HEK293 (cell line): ENCODE data around the gene KCNQ1.

Experiments
- CTCF ChIA-PET: fragments of 350-600 bp; formaldehyde crosslinking; extraction: SDS; loops from one replicate; lab custom pipeline; 2021; ENCODE audit warnings: antibody characterized with exemption; lab: Yijun Ruan, JAX
- POLR2A ChIA-PET: fragments of 300-600 bp; formaldehyde crosslinking; extraction: SDS; loops from one replicate; lab custom pipeline; 2020; ENCODE audit warnings: antibody characterized with exemption, inconsistent platforms; lab: Yijun Ruan, JAX
- H3K27ac ChIP-seq: fragments of 200-500 bp; sonication (Bioruptor generic); 2 replicates; pipeline ENCODE4 v1.5.1; 2014; ENCODE audit warnings: low read depth, low read length, control low read depth, inconsistent platforms; ENCODE audit errors: extremely low read depth
- H3K36me3 ChIP-seq, 2 experiments: fragments of 200-500 bp in 1 of 2; sonication (Bioruptor generic) in 1 of 2; 1 replicate in 1 of 2; 2 replicates in 1 of 2; pipeline ENCODE4 v1.5.1; 2014 to 2017; ENCODE audit warnings: inconsistent platforms in 2 of 2, low read length in 2 of 2; ENCODE audit not compliant: control insufficient read depth in 2 of 2, insufficient read depth in 1 of 2
- H3K4me1 ChIP-seq: fragments of 200-500 bp; sonication (Bioruptor generic); 2 replicates; pipeline ENCODE4 v1.5.1; 2014; ENCODE audit warnings: mild to moderate bottlenecking, low read length, inconsistent platforms; ENCODE audit not compliant: control insufficient read depth, insufficient read depth
- H3K4me3 ChIP-seq: 2 replicates; pipeline ENCODE4 v1.5.1; 2011; ENCODE audit warnings: low read depth, mild to moderate bottlenecking, control low read depth, low read length, moderate library complexity
- H3K9me3 ChIP-seq: fragments of 200-500 bp; sonication (Bioruptor generic); 2 replicates; pipeline ENCODE4 v1.5.1; 2014; ENCODE audit warnings: low read depth, low read length, inconsistent platforms; ENCODE audit not compliant: control insufficient read depth, insufficient read depth
- BCL11A ChIP-seq: fragments of 450-650 bp; formaldehyde crosslinking; IDR thresholded peaks from 2 replicates; pipeline ENCODE4 v1.5.1; 2016; ENCODE audit warnings: low read depth, missing biosample characterization, missing genetic modification characterization
- HOXA7 ChIP-seq: sonication (generic); formaldehyde crosslinking; IDR thresholded peaks from 2 replicates; pipeline ENCODE4 v1.8.1; 2022; ENCODE audit warnings: missing genetic modification reagents, borderline replicate concordance
- KLF10 ChIP-seq: fragments of 450-650 bp; IDR thresholded peaks from 2 replicates; pipeline ENCODE4 v1.5.1; 2018; ENCODE audit warnings: missing biosample characterization, mild to moderate bottlenecking, missing genetic modification characterization
- KLF9 ChIP-seq: fragments of 450-650 bp; formaldehyde crosslinking; IDR thresholded peaks from 2 replicates; pipeline ENCODE4 v1.5.1; 2016; ENCODE audit warnings: missing biosample characterization, missing genetic modification characterization, low read depth
- OSR2 ChIP-seq: fragments of 450-650 bp; formaldehyde crosslinking; IDR thresholded peaks from 2 replicates; pipeline ENCODE4 v1.5.1; 2016; ENCODE audit warnings: missing biosample characterization, missing genetic modification characterization
- PRDM1 ChIP-seq: fragments of 450-650 bp; formaldehyde crosslinking; IDR thresholded peaks from 2 replicates; pipeline ENCODE4; 2016; ENCODE audit warnings: missing biosample characterization, missing genetic modification characterization
- PRDM6 ChIP-seq: fragments of 450-650 bp; formaldehyde crosslinking; IDR thresholded peaks from 2 replicates; pipeline ENCODE4 v1.5.1; 2017; ENCODE audit warnings: missing biosample characterization, missing genetic modification characterization
- ZBTB1 ChIP-seq: fragments of 450-650 bp; formaldehyde crosslinking; IDR thresholded peaks from 2 replicates; pipeline ENCODE4 v1.5.1; 2016; ENCODE audit warnings: missing biosample characterization, missing genetic modification characterization
- ZBTB11 ChIP-seq: fragments of 450-650 bp; formaldehyde crosslinking; conservative IDR thresholded peaks from 2 replicates; pipeline ENCODE4 v1.5.1; 2016; ENCODE audit warnings: low read depth, missing biosample characterization, missing genetic modification characterization
- ZBTB49 ChIP-seq: fragments of 450-650 bp; formaldehyde crosslinking; IDR thresholded peaks from 2 replicates; pipeline ENCODE4 v1.5.1; 2016; ENCODE audit warnings: missing biosample characterization, missing genetic modification characterization, low read depth
- ZFP41 ChIP-seq: fragments of 450-650 bp; formaldehyde crosslinking; IDR thresholded peaks from 2 replicates; pipeline ENCODE4 v1.5.1; 2016; ENCODE audit warnings: missing biosample characterization, missing genetic modification characterization, borderline replicate concordance
- ZNF221 ChIP-seq: fragments of 450-650 bp; formaldehyde crosslinking; IDR thresholded peaks from 2 replicates; pipeline ENCODE4 v1.5.1; 2017; ENCODE audit warnings: missing biosample characterization, missing genetic modification characterization, borderline replicate concordance
- ZNF280C ChIP-seq: fragments of 450-650 bp; formaldehyde crosslinking; IDR thresholded peaks from 2 replicates; pipeline ENCODE4 v1.5.1; 2016; ENCODE audit warnings: missing biosample characterization, missing genetic modification characterization
- ZNF324 ChIP-seq: fragments of 450-650 bp; formaldehyde crosslinking; IDR thresholded peaks from 2 replicates; pipeline ENCODE4 v1.5.1; 2016; ENCODE audit warnings: missing biosample characterization, missing genetic modification characterization
- ZNF530 ChIP-seq: fragments of 450-650 bp; formaldehyde crosslinking; IDR thresholded peaks from 2 replicates; pipeline ENCODE4 v1.5.1; 2016; ENCODE audit warnings: low read depth, missing biosample characterization, missing genetic modification characterization
- ZNF558 ChIP-seq: fragments of 450-650 bp; formaldehyde crosslinking; IDR thresholded peaks from 2 replicates; pipeline ENCODE4 v1.5.1; 2016; ENCODE audit warnings: missing biosample characterization, missing genetic modification characterization
- ZNF580 ChIP-seq: fragments of 450-650 bp; formaldehyde crosslinking; IDR thresholded peaks from 2 replicates; pipeline ENCODE4 v1.5.1; 2016; ENCODE audit warnings: missing biosample characterization, missing genetic modification characterization
- ZNF621 ChIP-seq: fragments of 450-650 bp; formaldehyde crosslinking; IDR thresholded peaks from 2 replicates; pipeline ENCODE4 v1.5.1; 2017; ENCODE audit warnings: missing biosample characterization, missing genetic modification characterization
- ZNF624 ChIP-seq: fragments of 450-650 bp; formaldehyde crosslinking; IDR thresholded peaks from 2 replicates; pipeline ENCODE4 v1.5.1; 2017; ENCODE audit warnings: missing biosample characterization, missing genetic modification characterization
- ZNF701 ChIP-seq: fragments of 450-650 bp; formaldehyde crosslinking; IDR thresholded peaks from 2 replicates; pipeline ENCODE4 v1.5.1; 2016; ENCODE audit warnings: missing biosample characterization, missing genetic modification characterization
- ZNF791 ChIP-seq: fragments of 450-650 bp; formaldehyde crosslinking; IDR thresholded peaks from 2 replicates; pipeline ENCODE4 v1.5.1; 2016; ENCODE audit warnings: missing biosample characterization, missing genetic modification characterization
- ZNF837 ChIP-seq: fragments of 450-650 bp; formaldehyde crosslinking; IDR thresholded peaks from 2 replicates; pipeline ENCODE4 v1.5.1; 2016; ENCODE audit warnings: missing biosample characterization, missing genetic modification characterization
- ZSCAN23 ChIP-seq: fragments of 450-650 bp; formaldehyde crosslinking; IDR thresholded peaks from 2 replicates; pipeline ENCODE4 v1.5.1; 2016; ENCODE audit warnings: missing biosample characterization, missing genetic modification characterization

The KCNQ1 gene

GRCh38 chr11:2739531-2740274 lies 294.9 kb downstream of the KCNQ1 start (continued):
- TF ChIP-seq HOXA7 (CRISPR knock-in tag) (no peak), ZBTB11 (no peak), ZNF558 (tag by site-specific recombination) (no peak), ZNF621 (tag by site-specific recombination) (no peak), KLF9 (tag by site-specific recombination) (no peak), ZNF837 (tag by site-specific recombination) (no peak), ZNF530 (tag by site-specific recombination) (no peak)
- TF ChIP-seq, all 188 proteins: peak for 0

- Histone ChIP-seq H3K4me3 (no peak overlapping the region), H3K4me1 (no peaks in the 10 kb centered on the region), H3K9me3 (no peaks in the 10 kb centered on the region), H3K36me3 (no peaks in the 10 kb centered on the region), H3K27ac (no peak overlapping the region)
- ChIA-PET CTCF (no interaction called here), POLR2A (no interaction called here)
- TF ChIP-seq KLF10, result no peak
- TF ChIP-seq OSR2 (tag by site-specific recombination), result no peak
- TF ChIP-seq ZNF280C (tag by site-specific recombination), result no peak
- no peak for TF ChIP-seq ZNF221 (tag by site-specific recombination)
- no peak for TF ChIP-seq ZNF791 (tag by site-specific recombination)
- no peak for TF ChIP-seq ZBTB1 (tag by site-specific recombination)
- TF ChIP-seq ZNF530 (tag by site-specific recombination), result no peak
- TF ChIP-seq ZFP41 (tag by site-specific recombination), result no peak
- TF ChIP-seq ZNF324 (tag by site-specific recombination), result no peak
- no peak for TF ChIP-seq PRDM1 (tag by site-specific recombination)
- TF ChIP-seq ZNF701 (tag by site-specific recombination), result no peak
- TF ChIP-seq ZNF837 (tag by site-specific recombination), result no peak
- TF ChIP-seq ZNF624 (tag by site-specific recombination), result no peak
- no peak for TF ChIP-seq BCL11A (tag by site-specific recombination)
- TF ChIP-seq ZNF580 (tag by site-specific recombination), result no peak
- no peak for TF ChIP-seq ZBTB49 (tag by site-specific recombination)
- no peak for TF ChIP-seq PRDM6 (tag by site-specific recombination)
- TF ChIP-seq ZSCAN23 (tag by site-specific recombination), result no peak
Measured at GRCh38 chr11:2740275-2740940, 295.6 kb downstream of the KCNQ1 start.
